ENCODE results near the gene TDP2. TPM values are rescaled to one million over a fixed set of nuclear protein-coding genes. Genes with fewer than 3 reads are reported as not detected.

The TDP2 gene
- total and polyA plus RNA-seq, 7 donors: 30.4 to 543 (median 67.6) TPM

GRCh38 chr6:24691550-24691949, 24.9 kb upstream of the TDP2 start:
- no peaks in the 10 kb centered on the region for H3K4me1 ChIP-seq
- WGBS, 2 donors: 89 to 90% methylated on average over 3 of the region's 3 CpGs
- peaks cover 0 to 6% (median 0%) of the 10 kb centered on the region in 4 donors for H3K36me3 ChIP-seq
- no peak for TF ChIP-seq POLR2AphosphoS5 (IDR thresholded peaks at IDR 0.05)
- no peak for TF ChIP-seq EP300 (IDR thresholded peaks at IDR 0.05)
- no peak for TF ChIP-seq CTCF (IDR thresholded peaks at IDR 0.05)
- TF ChIP-seq POLR2A (IDR thresholded peaks at IDR 0.05): no peak
- H3K4me3 ChIP-seq: no peak overlapping the region
- no peaks in the 10 kb centered on the region for H3K27me3 ChIP-seq
- no peak overlapping the region for H3K27ac ChIP-seq
- no peaks in the 10 kb centered on the region for H3K9me3 ChIP-seq
- DNase-seq: no peak
- intact Hi-C loops (cut with DNase I): no loop called here

GRCh38 chr6:24690593-24690992, 23.9 kb upstream of the TDP2 start:
- intact Hi-C loops (cut with DNase I): no loop called here
- TF ChIP-seq EP300 (IDR thresholded peaks at IDR 0.05): no peak
- no peak for TF ChIP-seq POLR2A (IDR thresholded peaks at IDR 0.05)
- TF ChIP-seq POLR2AphosphoS5 (IDR thresholded peaks at IDR 0.05): no peak
- TF ChIP-seq CTCF (IDR thresholded peaks at IDR 0.05): no peak
- H3K9me3 ChIP-seq: no peaks in the 10 kb centered on the region
- no peak for DNase-seq
- peaks cover 0 to 6% (median 0%) of the 10 kb centered on the region in 4 donors for H3K36me3 ChIP-seq
- no peaks in the 10 kb centered on the region for H3K4me1 ChIP-seq
- WGBS, 2 donors: 64 to 79% methylated on average over 1 of the region's 1 CpG
- no peak overlapping the region for H3K4me3 ChIP-seq
- no peaks in the 10 kb centered on the region for H3K27me3 ChIP-seq
- H3K27ac ChIP-seq: no peak overlapping the region

DNA sequence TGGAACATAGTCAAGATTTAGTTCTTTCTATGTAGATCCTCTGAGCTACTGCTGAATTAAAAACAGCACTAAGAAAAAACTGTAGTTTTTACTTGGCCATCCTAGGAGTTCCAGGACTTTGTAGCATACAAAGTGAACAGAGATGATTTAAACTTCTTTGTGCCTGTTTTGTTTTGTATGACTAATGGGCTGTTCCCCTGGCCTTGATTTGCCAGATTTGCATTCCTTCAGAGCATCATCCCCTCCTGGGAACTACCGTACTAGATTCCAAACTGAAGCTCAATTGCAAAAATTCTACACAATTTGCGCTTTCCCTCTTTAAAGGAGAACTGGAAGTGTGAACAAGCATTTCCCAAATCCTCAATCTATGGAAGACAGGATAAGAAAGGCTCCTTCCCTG, 23.3 kb upstream of the TDP2 start:
- H3K4me3 ChIP-seq: no peak overlapping the region
- no peaks in the 10 kb centered on the region for H3K4me1 ChIP-seq
- no peaks in the 10 kb centered on the region for H3K27me3 ChIP-seq
- intact Hi-C loops (cut with DNase I): no loop called here
- TF ChIP-seq POLR2A (IDR thresholded peaks at IDR 0.05): no peak
- TF ChIP-seq CTCF (IDR thresholded peaks at IDR 0.05): no peak
- no peak for TF ChIP-seq POLR2AphosphoS5 (IDR thresholded peaks at IDR 0.05)
- no peak for TF ChIP-seq EP300 (IDR thresholded peaks at IDR 0.05)
- H3K36me3 ChIP-seq: peaks cover 0 to 6% (median 0%) of the 10 kb centered on the region in 4 donors
- H3K27ac ChIP-seq: no peak overlapping the region
- 90 to 95% methylated on average over 2 of the region's 2 CpGs for WGBS, 2 donors
- H3K9me3 ChIP-seq: no peaks in the 10 kb centered on the region
- DNase-seq: no peak

DNA sequence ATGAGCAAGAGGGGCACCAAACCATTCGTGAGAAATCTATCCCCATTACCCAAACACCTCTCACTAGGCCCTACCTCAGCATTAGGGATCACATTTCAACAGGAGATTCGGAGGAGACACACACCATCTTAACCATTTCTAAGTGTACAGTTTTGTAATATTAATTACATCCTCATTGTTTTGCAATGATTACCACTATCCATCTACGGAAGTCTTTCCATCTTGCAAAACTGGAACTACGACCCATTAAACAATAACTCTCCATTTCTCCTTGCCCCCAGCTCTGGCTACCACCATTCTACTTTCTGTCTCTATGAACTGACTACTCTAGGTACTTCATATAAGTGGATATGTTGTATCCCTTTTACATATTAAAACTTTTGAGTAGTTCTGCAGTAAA, 20.2 kb upstream of the TDP2 start:
- H3K4me1 ChIP-seq: no peaks in the 10 kb centered on the region
- intact Hi-C loops (cut with DNase I): no loop called here
- 88 to 90% methylated on average over 4 of the region's 4 CpGs for WGBS, 2 donors
- no peaks in the 10 kb centered on the region for H3K27me3 ChIP-seq
- H3K4me3 ChIP-seq: no peak overlapping the region
- H3K27ac ChIP-seq: no peak overlapping the region
- peaks cover 0 to 6% (median 0%) of the 10 kb centered on the region in 4 donors for H3K36me3 ChIP-seq
- no peak for TF ChIP-seq CTCF (IDR thresholded peaks at IDR 0.05)
- TF ChIP-seq POLR2A (IDR thresholded peaks at IDR 0.05): no peak
- no peak for TF ChIP-seq EP300 (IDR thresholded peaks at IDR 0.05)
- no peak for TF ChIP-seq POLR2AphosphoS5 (IDR thresholded peaks at IDR 0.05)
- H3K9me3 ChIP-seq: no peaks in the 10 kb centered on the region
- no peak for DNase-seq

- peaks cover 0 to 6% (median 0%) of the 10 kb centered on the region in 4 donors for H3K36me3 ChIP-seq
- 92 to 96% methylated on average over 1 of the region's 1 CpG for WGBS, 2 donors
- H3K4me1 ChIP-seq: no peaks in the 10 kb centered on the region
- H3K4me3 ChIP-seq: no peak overlapping the region
- no peak for TF ChIP-seq CTCF (IDR thresholded peaks at IDR 0.05)
- no peak for TF ChIP-seq EP300 (IDR thresholded peaks at IDR 0.05)
- intact Hi-C loops (cut with DNase I): no loop called here
- no peak overlapping the region for H3K27ac ChIP-seq
- H3K27me3 ChIP-seq: no peaks in the 10 kb centered on the region
- no peaks in the 10 kb centered on the region for H3K9me3 ChIP-seq
- DNase-seq: no peak
Measured at GRCh38 chr6:24686408-24686807, 19.7 kb upstream of the TDP2 start.
